Epithelial cell of proximal tubule (primary cell): ENCODE measurements around the gene PSMD13. TPM values are rescaled to one million over a fixed set of nuclear protein-coding genes. Genes with fewer than 3 reads are reported as not detected.

Experiments
- DNase-seq: peaks from one replicate; pipeline ENCODE4 v3.0.0-alpha.2; 2011; ENCODE audit warnings: low read depth
- H3K4me3 ChIP-seq: 2 replicates; pipeline ENCODE4 v1.5.1; 2011; ENCODE audit warnings: low read depth, mild to moderate bottlenecking, low read length
- total RNA-seq: library from RNA; depleted of rRNA; stranded (reverse); fragments of >200 nt; gene quantifications from 2 replicates; pipeline ENCODE4 v1.2.3, GENCODE V29; 2015
- TF ChIP-seq, protein P1 (sequence below): conservative IDR thresholded peaks from 2 replicates; pipeline ENCODE4 v1.5.1; 2012; ENCODE audit warnings: low read depth, mild to moderate bottlenecking, low read length

The PSMD13 gene
- total RNA-seq, 1 donor from 2014 or later = 222 TPM

DNA sequence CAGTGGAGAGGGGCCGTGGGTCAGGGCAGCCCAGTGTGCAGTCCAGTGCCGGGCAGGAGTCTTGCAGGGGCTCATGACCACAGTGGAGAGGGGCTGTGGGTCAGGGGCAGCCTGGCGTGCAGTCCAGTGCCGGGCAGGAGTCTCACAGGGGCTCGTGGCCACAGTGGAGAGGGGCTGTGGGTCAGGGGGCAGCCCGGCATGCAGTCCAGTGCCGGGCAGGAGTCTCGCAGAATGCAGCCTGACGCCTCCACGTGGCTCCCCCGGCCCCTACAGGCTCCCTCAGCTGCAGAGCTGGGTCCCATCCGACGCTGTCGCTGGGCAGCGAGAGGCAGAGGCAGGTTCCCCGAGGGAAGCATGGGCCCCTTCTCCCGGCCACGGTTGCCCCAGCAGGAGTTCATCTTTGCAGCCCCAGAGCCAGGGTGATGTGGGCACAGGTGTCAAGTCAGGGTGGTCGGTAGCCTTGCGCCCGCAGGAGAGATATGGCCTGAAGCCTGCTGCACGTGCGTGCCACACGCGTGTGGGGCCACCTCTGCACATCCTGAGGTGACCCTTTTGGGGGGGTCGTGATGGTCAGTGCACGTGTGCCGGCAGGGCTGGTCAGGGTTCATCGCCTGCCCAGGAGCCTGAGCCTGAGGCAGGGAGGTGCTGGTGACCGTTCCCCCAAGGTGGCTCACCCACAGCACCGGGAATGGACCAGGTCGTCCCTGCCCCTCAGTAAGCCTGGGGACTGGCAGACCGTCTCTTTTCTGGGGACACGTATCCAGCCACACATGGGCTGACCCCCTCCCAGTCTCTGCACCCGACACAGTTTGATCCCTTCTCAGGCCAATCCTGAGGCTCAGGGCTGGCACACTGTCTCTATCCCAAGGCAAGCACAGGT is 59.6 kb downstream of the PSMD13 start:
- no peak for DNase-seq
- TF ChIP-seq, protein P1, sequence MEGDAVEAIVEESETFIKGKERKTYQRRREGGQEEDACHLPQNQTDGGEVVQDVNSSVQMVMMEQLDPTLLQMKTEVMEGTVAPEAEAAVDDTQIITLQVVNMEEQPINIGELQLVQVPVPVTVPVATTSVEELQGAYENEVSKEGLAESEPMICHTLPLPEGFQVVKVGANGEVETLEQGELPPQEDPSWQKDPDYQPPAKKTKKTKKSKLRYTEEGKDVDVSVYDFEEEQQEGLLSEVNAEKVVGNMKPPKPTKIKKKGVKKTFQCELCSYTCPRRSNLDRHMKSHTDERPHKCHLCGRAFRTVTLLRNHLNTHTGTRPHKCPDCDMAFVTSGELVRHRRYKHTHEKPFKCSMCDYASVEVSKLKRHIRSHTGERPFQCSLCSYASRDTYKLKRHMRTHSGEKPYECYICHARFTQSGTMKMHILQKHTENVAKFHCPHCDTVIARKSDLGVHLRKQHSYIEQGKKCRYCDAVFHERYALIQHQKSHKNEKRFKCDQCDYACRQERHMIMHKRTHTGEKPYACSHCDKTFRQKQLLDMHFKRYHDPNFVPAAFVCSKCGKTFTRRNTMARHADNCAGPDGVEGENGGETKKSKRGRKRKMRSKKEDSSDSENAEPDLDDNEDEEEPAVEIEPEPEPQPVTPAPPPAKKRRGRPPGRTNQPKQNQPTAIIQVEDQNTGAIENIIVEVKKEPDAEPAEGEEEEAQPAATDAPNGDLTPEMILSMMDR = no peak

GRCh38 chr11:297051-297585 is 60.3 kb downstream of the PSMD13 start:
- H3K4me3 ChIP-seq = no peak overlapping the region
- TF ChIP-seq, protein P1 = no peak
- no peak for DNase-seq

More for the DNA sequence above, 59.6 kb downstream of the PSMD13 start:
- no peak overlapping the region for H3K4me3 ChIP-seq

DNA sequence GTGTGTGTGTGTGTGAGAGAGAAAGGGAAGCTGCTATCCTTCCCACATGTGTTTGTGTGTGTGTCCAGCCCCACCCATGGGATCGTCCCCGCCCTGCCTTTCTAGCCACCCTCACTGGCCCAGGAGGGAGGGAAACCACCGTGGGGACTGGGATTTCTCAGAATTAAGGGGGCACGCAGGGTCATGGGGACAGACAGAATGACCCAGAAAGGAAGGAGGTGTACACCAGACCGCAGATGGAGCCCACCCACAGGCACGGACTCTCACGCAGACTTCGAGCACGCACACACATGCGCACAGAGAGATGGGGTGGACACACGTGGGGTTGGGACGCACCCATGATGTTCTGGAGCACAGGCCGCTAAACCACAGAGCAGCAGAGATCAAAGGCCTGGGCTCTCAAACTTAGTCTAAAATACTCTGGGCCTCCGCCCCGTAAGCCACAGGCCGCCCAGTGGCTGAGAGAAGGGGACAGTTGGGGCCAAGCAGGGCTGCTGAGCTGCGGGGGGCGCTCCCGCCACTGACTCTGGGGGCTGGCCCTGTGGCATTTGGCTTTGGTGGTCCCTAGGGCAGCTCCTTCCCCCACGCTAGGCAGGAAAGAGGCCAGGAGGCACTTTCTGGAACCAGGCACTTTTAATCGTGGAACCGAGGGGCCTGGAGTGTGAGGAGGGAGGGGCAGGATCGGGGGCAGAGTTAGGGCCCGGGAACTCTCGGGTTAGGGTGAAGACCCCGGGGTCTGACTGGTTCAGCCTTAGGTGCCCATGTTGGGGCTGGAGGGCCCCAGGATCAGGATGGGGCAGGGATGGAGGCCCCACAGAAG is 61.0 kb downstream of the PSMD13 start:
- DNase-seq = no peak
- TF ChIP-seq, protein P1 = no peak
- H3K4me3 ChIP-seq = no peak overlapping the region

- TF ChIP-seq, protein P1 = no peak
- no peak for DNase-seq
Observed at GRCh38 chr11:298406-299065, 61.8 kb downstream of the PSMD13 start.

DNA sequence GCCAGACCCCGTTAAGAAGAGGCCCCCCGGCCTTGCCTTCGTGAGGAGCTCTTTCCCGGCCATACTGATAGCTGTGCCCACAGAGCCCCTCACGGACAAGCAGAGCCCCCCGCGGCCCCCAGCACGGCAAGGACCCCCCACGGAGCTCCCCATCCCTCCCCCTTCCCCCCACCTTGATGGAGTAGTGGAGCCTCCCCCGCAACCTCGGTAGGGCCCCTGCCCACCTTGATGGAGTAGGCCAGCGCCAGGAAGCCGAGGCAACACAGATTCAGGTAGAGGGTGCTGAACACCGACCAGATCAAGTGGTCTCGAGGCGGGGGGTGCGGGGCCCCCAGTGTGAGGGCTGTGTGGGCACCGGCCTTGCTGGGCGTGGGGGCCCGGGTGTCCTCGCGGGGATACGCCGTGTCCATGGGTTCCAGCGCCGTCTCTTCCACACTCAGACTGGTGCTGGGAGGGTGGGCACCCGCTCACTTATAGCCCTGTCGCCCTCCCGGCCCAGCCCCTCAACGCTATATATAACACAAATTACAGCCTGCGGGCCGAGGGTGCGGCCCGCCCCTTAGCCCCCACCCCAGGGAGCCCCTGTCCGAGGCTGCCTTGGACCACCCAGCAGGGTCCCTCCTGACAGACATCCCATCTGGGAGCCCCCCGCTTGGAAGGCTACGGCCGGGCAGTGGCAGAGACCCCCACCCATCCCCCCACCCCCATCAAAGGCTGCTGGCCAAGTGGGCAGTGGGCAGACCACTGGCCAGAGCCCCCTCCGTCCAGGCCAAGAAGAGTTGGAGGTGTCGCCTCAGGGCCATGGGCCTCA is 62.5 kb downstream of the PSMD13 start, which contains the start of gene IFITM5:
IFITM5 (minus strand) TSS at position 446 of the 811 bp plus-strand sequence; CDS start at position 410, 36 bp downstream.
- no peak for DNase-seq
- TF ChIP-seq, protein P1 = no peak
- H3K4me3 ChIP-seq = no peak within 1 kb of the TSS

More at GRCh38 chr11:298406-299065, 61.8 kb downstream of the PSMD13 start:
- H3K4me3 ChIP-seq = no peak overlapping the region
